Tongue (tissue), 2 donors: Measurements from ENCODE around the gene ADAMTS14. TPM values are rescaled to one million over a fixed set of nuclear protein-coding genes. Genes with fewer than 3 reads are reported as not detected.
A peak's percentile ranks its signal among the peaks of the same experiment; 100 is the strongest.

ENCODE experiments used
- DNase-seq: peaks from one replicate; pipeline ENCODE4 v3.0.0-alpha.2; 2015
- total RNA-seq: library from RNA; depleted of rRNA; stranded (reverse); fragments of >200 nt; gene quantifications from one replicate; pipeline ENCODE4 v1.2.3, GENCODE V29; 2014

Gene ADAMTS14
- total RNA-seq, 1 donor from 2014 or later, result 12.6 TPM

GRCh38 chr10:70772627-70773026, 100.3 kb downstream of the ADAMTS14 start:
- no peak for DNase-seq

GRCh38 chr10:70773461-70773860, 101.2 kb downstream of the ADAMTS14 start:
- no peak for DNase-seq

GRCh38 chr10:70773965-70774809, 101.9 kb downstream of the ADAMTS14 start:
- DNase-seq, result no peak

GRCh38 chr10:70774810-70775678, 102.7 kb downstream of the ADAMTS14 start:
- peak; percentile 21 for DNase-seq

GRCh38 chr10:70775679-70776454, 103.6 kb downstream of the ADAMTS14 start:
- no peak for DNase-seq

GRCh38 chr10:70776455-70777005, 104.2 kb downstream of the ADAMTS14 start:
- DNase-seq, result no peak

GRCh38 chr10:70777063-70777875, 105.0 kb downstream of the ADAMTS14 start:
- no peak for DNase-seq

- no peak for DNase-seq
Observed at GRCh38 chr10:70778267-70778924, 106.1 kb downstream of the ADAMTS14 start.

GRCh38 chr10:70779088-70779487, 106.8 kb downstream of the ADAMTS14 start:
- peak; percentile 64 for DNase-seq

GRCh38 chr10:70779511-70780369, 107.4 kb downstream of the ADAMTS14 start:
- peak; percentile 19 for DNase-seq

GRCh38 chr10:70780370-70780760, 108.1 kb downstream of the ADAMTS14 start:
- no peak for DNase-seq

GRCh38 chr10:70780772-70781171, 108.5 kb downstream of the ADAMTS14 start:
- no peak for DNase-seq

- no peak for DNase-seq
Observed at GRCh38 chr10:70781461-70782051, 109.2 kb downstream of the ADAMTS14 start.

GRCh38 chr10:70782086-70782745, 109.9 kb downstream of the ADAMTS14 start:
- DNase-seq, result no peak

GRCh38 chr10:70782746-70783680, 110.7 kb downstream of the ADAMTS14 start:
- DNase-seq, result no peak

GRCh38 chr10:70784016-70784415, 111.7 kb downstream of the ADAMTS14 start:
- DNase-seq, result no peak

GRCh38 chr10:70784471-70784870, 112.2 kb downstream of the ADAMTS14 start:
- no peak for DNase-seq
